H9 (cell line): ENCODE data around the gene PET100. TPM values are rescaled to one million over a fixed set of nuclear protein-coding genes. Genes with fewer than 3 reads are reported as not detected.
A peak's percentile ranks its signal among the peaks of the same experiment; 100 is the strongest.

Source experiments
- DNase-seq: peaks from one replicate; pipeline ENCODE4 v3.0.0-alpha.2; 2017
- H2AFZ ChIP-seq: one replicate; pipeline ENCODE4 v1.6.1; 2013; ENCODE audit warnings: mild to moderate bottlenecking, low read length, control low read depth, moderate library complexity
- H2AK5ac ChIP-seq: 2 replicates; pipeline ENCODE4 v1.6.1; 2013; ENCODE audit warnings: low read length, control low read depth, mixed read lengths; ENCODE audit not compliant: insufficient read length
- H2BK120ac ChIP-seq: one replicate; pipeline ENCODE4 v1.6.1; 2013; ENCODE audit warnings: low read depth, mild to moderate bottlenecking, low read length, control low read depth, inconsistent platforms; ENCODE audit not compliant: poor library complexity, severe bottlenecking
- H2BK12ac ChIP-seq: 2 replicates; pipeline ENCODE4 v1.6.1; 2013; ENCODE audit warnings: low read length, control low read depth, mixed read lengths, low read depth; ENCODE audit not compliant: insufficient read length
- H2BK15ac ChIP-seq: 2 replicates; pipeline ENCODE4 v1.6.1; 2013; ENCODE audit warnings: low read depth, low read length, control low read depth
- H2BK20ac ChIP-seq: one replicate; pipeline ENCODE4 v1.6.1; 2013; ENCODE audit warnings: low read depth, mild to moderate bottlenecking, low read length, control low read depth, inconsistent platforms; ENCODE audit not compliant: poor library complexity, severe bottlenecking
- H2BK5ac ChIP-seq: 2 replicates; pipeline ENCODE4 v1.6.1; 2013; ENCODE audit warnings: low read length, control low read depth, mixed read lengths; ENCODE audit not compliant: insufficient read length
- H3K14ac ChIP-seq: 2 replicates; pipeline ENCODE4 v1.6.1; 2013; ENCODE audit warnings: low read length, control low read depth; ENCODE audit not compliant: insufficient read depth
- H3K18ac ChIP-seq: 2 replicates; pipeline ENCODE4 v1.6.1; 2013; ENCODE audit warnings: low read depth, mild to moderate bottlenecking, mixed read lengths, low read length, control low read depth; ENCODE audit not compliant: insufficient read length
- H3K23ac ChIP-seq: 2 replicates; pipeline ENCODE4 v1.6.1; 2013; ENCODE audit warnings: low read length, control low read depth, mixed read lengths, low read depth; ENCODE audit not compliant: insufficient read length
- H3K23me2 ChIP-seq: 2 replicates; pipeline ENCODE4 v1.6.1; 2013; ENCODE audit warnings: low read depth, mild to moderate bottlenecking, mixed read lengths, low read length, control low read depth; ENCODE audit not compliant: insufficient read length, poor library complexity, severe bottlenecking
- H3K27ac ChIP-seq: 2 replicates; pipeline ENCODE4 v1.5.1; 2013; ENCODE audit warnings: low read length, control low read depth, mixed read lengths, low read depth; ENCODE audit not compliant: insufficient read length
- H3K27me3 ChIP-seq: 2 replicates; pipeline ENCODE4 v1.6.1; 2013; ENCODE audit warnings: low read length, control low read depth, inconsistent platforms; ENCODE audit not compliant: insufficient read depth
- H3K4ac ChIP-seq: 2 replicates; pipeline ENCODE4 v1.6.1; 2013; ENCODE audit warnings: low read depth, mild to moderate bottlenecking, control low read depth, inconsistent platforms, low read length, moderate library complexity
- H3K4me1 ChIP-seq: 2 replicates; pipeline ENCODE4 v1.6.1; 2013; ENCODE audit warnings: low read length, control low read depth, inconsistent platforms; ENCODE audit not compliant: insufficient read depth
- H3K4me2 ChIP-seq: 2 replicates; pipeline ENCODE4 v1.6.1; 2013; ENCODE audit warnings: low read length, control low read depth, mixed read lengths; ENCODE audit not compliant: insufficient read length, insufficient read depth
- H3K56ac ChIP-seq: 2 replicates; pipeline ENCODE4 v1.6.1; 2013; ENCODE audit warnings: low read depth, mild to moderate bottlenecking, mixed read lengths, low read length, control low read depth; ENCODE audit not compliant: insufficient read length
- H3K79me1 ChIP-seq: 2 replicates; pipeline ENCODE4 v1.6.1; 2013; ENCODE audit warnings: low read depth, mild to moderate bottlenecking, moderate library complexity, low read length, control low read depth, inconsistent platforms; ENCODE audit not compliant: insufficient read depth, poor library complexity, severe bottlenecking
- H3K79me2 ChIP-seq: 2 replicates; pipeline ENCODE4 v1.6.1; 2013; ENCODE audit warnings: low read length, control low read depth, inconsistent platforms; ENCODE audit not compliant: insufficient read depth
- H3K9ac ChIP-seq: 2 replicates; pipeline ENCODE4 v1.6.1; 2013; ENCODE audit warnings: low read length, control low read depth, mixed read lengths; ENCODE audit not compliant: insufficient read length; ENCODE audit errors: extremely low read depth
- H3K9me3 ChIP-seq: one replicate; pipeline ENCODE4 v1.6.1; 2013; ENCODE audit warnings: low read depth, low read length, inconsistent platforms; ENCODE audit not compliant: control insufficient read depth
- H3T11ph ChIP-seq: one replicate; pipeline ENCODE4 v1.6.1; 2013; ENCODE audit warnings: mild to moderate bottlenecking, low read length, control low read depth, inconsistent platforms
- H4K20me1 ChIP-seq: one replicate; pipeline ENCODE4 v1.6.1; 2013; ENCODE audit not compliant: control insufficient read depth, insufficient read length, insufficient read depth
- H4K5ac ChIP-seq: 2 replicates; pipeline ENCODE4 v1.6.1; 2013; ENCODE audit warnings: low read depth, mild to moderate bottlenecking, mixed read lengths, low read length, control low read depth; ENCODE audit not compliant: insufficient read length
- H4K8ac ChIP-seq: replicated peaks from 2 replicates; pipeline ENCODE4 v1.6.1; 2013; ENCODE audit warnings: low read length, control low read depth, mixed read lengths, low read depth; ENCODE audit not compliant: insufficient read length
- H4K91ac ChIP-seq: 2 replicates; pipeline ENCODE4 v1.6.1; 2013; ENCODE audit warnings: low read depth, mild to moderate bottlenecking, moderate library complexity, mixed read lengths, low read length, control low read depth; ENCODE audit not compliant: insufficient read length
- H3K27ac Mint-ChIP-seq, 3 experiments: 2 replicates in 2 of 3; 3 replicates in 1 of 3; pipeline ENCODE4 v1.8.0; 2020 to 2021; ENCODE audit warnings: mixed read lengths in 3 of 3, mild to moderate bottlenecking in 1 of 3, moderate library complexity in 1 of 3
- H3K27me3 Mint-ChIP-seq: 2 replicates; pipeline ENCODE4 v1.8.0; 2021; ENCODE audit warnings: low read depth, mild to moderate bottlenecking, moderate library complexity, mixed read lengths
- H3K36me3 Mint-ChIP-seq, 3 experiments: 2 replicates in 2 of 3; 3 replicates in 1 of 3; pipeline ENCODE4 v1.8.0; 2020 to 2021; ENCODE audit warnings: low read depth in 3 of 3, mixed read lengths in 3 of 3; ENCODE audit not compliant: insufficient read depth in 1 of 3
- H3K4me1 Mint-ChIP-seq, 2 experiments: 2 replicates each; pipeline ENCODE4 v1.8.0; 2020; ENCODE audit warnings: mixed read lengths in 2 of 2
- H3K4me3 Mint-ChIP-seq, 2 experiments: 2 replicates in 1 of 2; 3 replicates in 1 of 2; pipeline ENCODE4 v1.8.0; 2020 to 2021; ENCODE audit warnings: mild to moderate bottlenecking in 2 of 2, mixed read lengths in 2 of 2, moderate library complexity in 1 of 2
- H3K9me3 Mint-ChIP-seq, 2 experiments: 2 replicates in 1 of 2; 3 replicates in 1 of 2; pipeline ENCODE4 v1.8.0; 2020; ENCODE audit warnings: mild to moderate bottlenecking in 2 of 2, mixed read lengths in 2 of 2, moderate library complexity in 1 of 2
- CTCF ChIP-seq: fragments of 200-600 bp; sonication (generic); conservative IDR thresholded peaks from 3 replicates; pipeline ENCODE4 v1.8.0; 2021; ENCODE audit warnings: antibody characterized with exemption, mild to moderate bottlenecking
- WGBS: extraction: QIAGEN DNeasy Blood & Tissue Kit; methylation state at CpG from one replicate; pipeline ENCODE4 v1.1.7; 2013; ENCODE audit warnings: missing lambda C conversion rate, low lambda C conversion rate, mixed read lengths; ENCODE audit not compliant: insufficient read length; ENCODE audit errors: extremely low coverage; 5-methylcytosine and 5-hydroxymethylcytosine counted together
- total RNA-seq: library from RNA; stranded (reverse); gene quantifications from 2 replicates; pipeline ENCODE4 v1.2.1, GENCODE V29; 2021

PET100 gene
- total RNA-seq, 1 experiment from 2014 or later = 129 TPM

DNA sequence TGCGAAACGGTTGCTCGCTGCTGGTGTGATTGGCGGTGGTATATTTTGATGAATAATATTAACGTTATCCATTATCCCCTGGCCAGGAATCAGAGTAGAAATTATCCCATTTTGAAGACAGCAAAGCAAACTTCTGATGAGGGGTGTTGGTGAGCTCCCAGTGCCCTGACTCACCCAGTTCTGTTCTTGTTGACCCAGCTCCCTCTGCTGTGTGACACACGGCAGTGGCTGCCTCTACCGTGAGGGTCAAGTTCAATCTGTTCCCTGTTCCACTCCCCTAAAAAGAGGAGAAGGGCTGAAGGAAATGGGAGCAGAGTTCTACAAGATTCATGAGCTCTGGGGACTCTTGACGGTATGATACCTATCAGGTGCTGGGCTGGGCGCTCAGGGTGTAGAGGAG is 31.9 kb upstream of the PET100 start:
- Histone ChIP-seq H4K8ac (no peak overlapping the region), H3K79me2 (no peaks in the 10 kb centered on the region; the same call in 1 of the 2 replicates), H3K4me2 (no peak overlapping the region), H3K27me3 (no peaks in the 10 kb centered on the region), H2AFZ (no peak overlapping the region), H2BK15ac (no peak overlapping the region), H2BK5ac (peak overlapping the region; percentile 79), H3K79me1 (peaks cover 3% of the 10 kb centered on the region), H2AK5ac (no peak overlapping the region), H3K9me3 (no peaks in the 10 kb centered on the region), H2BK12ac (no peak overlapping the region), H2BK120ac (no peak overlapping the region), H3K23ac (peak overlapping the region; percentile 27), H4K5ac (no peak overlapping the region), H3T11ph (no peak overlapping the region), H3K18ac (no peak overlapping the region), H3K27ac (no peak overlapping the region), H3K4ac (no peak overlapping the region), H3K4me1 (no peaks in the 10 kb centered on the region; the same call in 1 of the 2 replicates), H2BK20ac (no peak overlapping the region), H3K14ac (no peak overlapping the region; the same call in 1 of the 2 replicates), H4K20me1 (no peaks in the 10 kb centered on the region), H3K56ac (no peak overlapping the region), H3K9ac (no peak overlapping the region), H4K91ac (no peak overlapping the region), H3K23me2 (peaks cover 9% of the 10 kb centered on the region)
- no peak for DNase-seq
- H3K4me1 Mint-ChIP-seq = peaks cover 21 to 27% of the 10 kb centered on the region in 2 experiments
- TF ChIP-seq CTCF = no peak
- H3K27me3 Mint-ChIP-seq = peaks cover 25% of the 10 kb centered on the region
- no peaks in the 10 kb centered on the region for H3K9me3 Mint-ChIP-seq
- peak overlapping the region; percentile 80 to 86; a peak in 3 of 5 replicates for H3K4me3 Mint-ChIP-seq
- no CpG with 5 or more reads among the region's 9 CpGs for WGBS
- peaks cover 3 to 18% (median 12%) of the 10 kb centered on the region in 3 experiments; a peak in 4 of 7 replicates for H3K36me3 Mint-ChIP-seq
- H3K27ac Mint-ChIP-seq = peak overlapping the region in 1 of 3 experiments; percentile 18; a peak in 2 of 7 replicates
